Activated CD8-positive, alpha-beta T cell treated with anti-CD3 and anti-CD28 coated beads, Interleukin-2, amount 10 ng/mL, durations not matched to agents 7 days and 5 days (primary cell): ENCODE measurements around the gene TLCD4. TPM values are rescaled to one million over a fixed set of nuclear protein-coding genes. Genes with fewer than 3 reads are reported as not detected.
A peak's percentile ranks its signal among the peaks of the same experiment; 100 is the strongest.

ENCODE experiments used
- ATAC-seq: fragments of 150-1000 bp; cut with Tn5 transposase; one replicate; pipeline ENCODE4 v1.10.0; 2021; ENCODE audit warnings: moderate library complexity
- CTCF ChIA-PET: fragments of 350-600 bp; sonication (Branson Sonifier 250); formaldehyde crosslinking; loops from one replicate; lab custom pipeline; 2021; ENCODE audit warnings: antibody characterized with exemption; lab: Charles Lee
- POLR2A ChIA-PET: fragments of 350-600 bp; sonication (Branson Sonifier 250); formaldehyde crosslinking; loops from one replicate; lab custom pipeline; 2021; ENCODE audit warnings: antibody characterized with exemption; lab: Charles Lee
- DNase-seq: peaks from one replicate; pipeline ENCODE4 v3.0.0-alpha.2; 2020
- H3K27ac Mint-ChIP-seq: one replicate; pipeline ENCODE4 v1.8.0; 2021; ENCODE audit warnings: mild to moderate bottlenecking, mixed read lengths
- H3K27me3 Mint-ChIP-seq: one replicate; pipeline ENCODE4 v1.8.0; 2021; ENCODE audit warnings: low read depth, mixed read lengths
- H3K36me3 Mint-ChIP-seq: one replicate; pipeline ENCODE4 v1.8.0; 2021; ENCODE audit warnings: low read depth, mixed read lengths
- H3K4me1 Mint-ChIP-seq: one replicate; pipeline ENCODE4 v1.8.0; 2021; ENCODE audit warnings: low read depth, mixed read lengths
- H3K4me3 Mint-ChIP-seq: one replicate; pipeline ENCODE4 v1.8.0; 2021; ENCODE audit warnings: mild to moderate bottlenecking, mixed read lengths
- H3K9me3 Mint-ChIP-seq: one replicate; pipeline ENCODE4 v1.8.0; 2022; ENCODE audit warnings: mixed read lengths; ENCODE audit not compliant: insufficient read depth
- total RNA-seq, 2 experiments: library from RNA; stranded (reverse); gene quantifications; one replicate each; pipeline ENCODE4 v1.2.3, GENCODE V29; 2021

The TLCD4 gene, protein sequence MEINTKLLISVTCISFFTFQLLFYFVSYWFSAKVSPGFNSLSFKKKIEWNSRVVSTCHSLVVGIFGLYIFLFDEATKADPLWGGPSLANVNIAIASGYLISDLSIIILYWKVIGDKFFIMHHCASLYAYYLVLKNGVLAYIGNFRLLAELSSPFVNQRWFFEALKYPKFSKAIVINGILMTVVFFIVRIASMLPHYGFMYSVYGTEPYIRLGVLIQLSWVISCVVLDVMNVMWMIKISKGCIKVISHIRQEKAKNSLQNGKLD
- total RNA-seq: not detected

DNA sequence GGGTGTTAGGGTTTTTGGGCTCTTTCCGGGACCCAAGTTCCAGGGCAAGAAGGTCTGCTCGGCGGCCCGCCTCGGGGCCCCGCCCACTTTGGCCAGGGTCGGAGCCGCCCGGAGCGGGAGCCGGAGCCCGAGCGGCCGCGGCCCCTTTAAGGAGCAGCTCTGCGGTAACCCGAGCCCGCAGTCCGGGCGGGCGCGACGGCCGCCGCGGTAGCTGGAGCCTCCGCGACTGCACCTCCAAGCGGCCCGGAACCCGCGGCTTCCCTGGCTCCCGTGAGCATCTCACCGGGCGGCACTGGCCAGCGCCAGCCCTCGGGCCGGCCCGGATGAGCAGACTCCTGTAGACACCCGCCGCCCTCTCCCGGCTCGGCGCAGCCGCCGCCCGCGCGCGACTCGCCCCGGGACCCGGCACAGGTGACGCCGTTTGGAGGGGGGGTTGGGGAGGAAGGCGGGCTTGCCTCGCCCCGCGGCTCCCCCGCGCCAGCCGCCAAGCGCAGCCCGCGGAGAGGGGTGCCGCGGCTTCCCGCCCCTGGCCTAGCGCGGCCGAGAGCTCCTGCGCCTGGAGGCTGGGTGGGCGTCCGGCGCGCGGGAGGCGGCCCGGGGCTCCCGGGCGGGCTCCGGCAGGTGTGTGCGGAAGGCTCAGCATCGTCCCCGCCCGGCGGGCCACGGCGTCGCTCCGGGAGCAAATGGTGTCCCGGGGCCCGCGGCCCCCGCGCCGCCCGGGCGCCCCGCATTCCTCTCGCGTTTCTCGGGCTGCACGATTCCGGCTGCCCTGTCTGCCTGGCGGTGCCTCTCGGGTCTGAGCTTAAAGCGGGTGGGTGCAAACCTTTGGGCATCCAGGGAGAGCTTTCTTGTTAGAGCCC is at the start of gene TLCD4:
TLCD4 (plus strand) TSS at position 149 of the 860 bp plus-strand sequence. CDS start 26,547 bp downstream, outside the sequence.
- ATAC-seq (peak; percentile 77), DNase-seq (peak; percentile 28)
- no peaks in the 10 kb centered on the region for H3K9me3 Mint-ChIP-seq
- peak within 1 kb of the TSS; percentile 72 for H3K4me3 Mint-ChIP-seq
- ChIA-PET POLR2A (interaction anchor here (0.9 kb wide), 1 partner anchor 116 kb away, joined by 3 read pairs; the partner anchor contains the start of gene RWDD3), CTCF (interaction anchor here (0.6 to 4.8 kb wide), 3 partner anchors 33 to 263 kb away, joined by 3 to 18 read pairs (median 3); no protein-coding TSS in a partner anchor)
- H3K27ac Mint-ChIP-seq: no peak within 1 kb of the TSS
- no peaks in the 10 kb centered on the region for H3K36me3 Mint-ChIP-seq
- H3K27me3 Mint-ChIP-seq: peaks cover 48% of the 10 kb centered on the region
- H3K4me1 Mint-ChIP-seq: peaks cover 3% of the 10 kb centered on the region

GRCh38 chr1:95067568-95067967 is 49.6 kb upstream of the TLCD4 start:
- ChIA-PET POLR2A (no interaction called here), CTCF (interaction anchor here (1.0 to 1.4 kb wide), 2 partner anchors 17 to 213 kb away, joined by 4 read pairs; no protein-coding TSS in a partner anchor)
- DNase-seq (no peak), ATAC-seq (no peak)
- H3K4me3 Mint-ChIP-seq: no peak overlapping the region
- no peaks in the 10 kb centered on the region for H3K9me3 Mint-ChIP-seq
- H3K27ac Mint-ChIP-seq: no peak overlapping the region
- H3K27me3 Mint-ChIP-seq: no peaks in the 10 kb centered on the region
- peaks cover 10% of the 10 kb centered on the region for H3K4me1 Mint-ChIP-seq
- peaks cover 2% of the 10 kb centered on the region for H3K36me3 Mint-ChIP-seq

DNA sequence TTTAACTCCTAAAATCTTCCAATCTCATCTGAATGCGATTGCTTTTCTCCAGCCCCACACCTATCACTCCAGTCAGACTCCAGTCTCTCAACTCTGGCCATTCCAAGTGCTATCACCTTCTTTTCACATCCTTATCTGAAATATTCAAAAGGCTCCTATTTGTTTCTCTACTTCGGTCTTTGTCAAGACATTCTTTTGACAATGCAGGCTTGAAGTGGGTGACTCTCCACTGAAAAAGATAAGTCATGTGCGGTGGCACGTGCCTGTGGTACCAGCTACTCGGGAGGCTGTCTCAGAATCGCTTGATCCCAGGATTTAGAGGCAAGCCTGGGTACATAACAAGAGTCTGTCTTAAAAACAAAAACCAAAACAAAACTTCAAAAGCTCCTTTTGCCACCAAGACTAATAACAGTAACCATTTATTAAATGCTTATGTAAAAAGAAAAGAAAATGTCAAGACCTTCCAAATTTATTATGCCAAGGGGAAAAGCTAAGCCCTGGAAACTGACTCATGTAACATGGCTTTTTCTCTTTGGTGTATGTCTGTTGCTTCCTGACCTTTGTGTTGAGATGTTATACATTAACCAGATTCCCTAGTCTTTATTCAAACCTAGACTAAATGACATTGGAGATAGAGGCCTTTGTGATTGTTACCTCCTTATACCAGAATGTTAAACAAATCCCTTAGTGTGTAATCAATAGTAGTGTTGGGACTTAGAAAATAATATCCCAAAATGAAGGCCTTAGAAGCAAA is 48.0 kb upstream of the TLCD4 start:
- ChIA-PET CTCF (interaction anchor here (0.8 to 0.9 kb wide), 2 partner anchors 26 to 215 kb away, joined by 3 read pairs; no protein-coding TSS in a partner anchor), POLR2A (no interaction called here)
- ATAC-seq (no peak), DNase-seq (no peak)
- Mint-ChIP-seq H3K27ac (no peak overlapping the region), H3K27me3 (no peaks in the 10 kb centered on the region), H3K4me1 (peaks cover 14% of the 10 kb centered on the region), H3K9me3 (no peaks in the 10 kb centered on the region), H3K4me3 (no peak overlapping the region), H3K36me3 (no peaks in the 10 kb centered on the region)

DNA sequence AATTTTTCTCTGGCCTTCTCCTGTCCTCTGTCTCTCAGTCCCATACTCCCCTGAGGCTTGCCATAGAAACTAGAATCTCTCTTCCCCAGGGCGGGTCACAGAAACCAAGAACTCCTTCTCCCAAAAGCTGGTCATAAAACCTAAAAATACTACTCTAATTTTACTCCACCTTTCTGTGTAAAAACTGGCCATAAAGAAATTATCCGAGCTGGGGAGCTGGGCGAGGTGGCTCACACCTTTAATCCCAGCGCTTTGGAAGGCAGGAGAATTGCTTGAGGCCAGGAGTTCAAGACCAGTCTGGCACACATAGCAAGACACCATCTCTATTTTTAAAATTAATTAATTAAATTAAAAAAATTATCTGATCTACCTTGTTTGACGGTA is 47.5 kb upstream of the TLCD4 start:
- ChIA-PET CTCF (no interaction called here), POLR2A (no interaction called here)
- Mint-ChIP-seq H3K27ac (no peak overlapping the region), H3K9me3 (no peaks in the 10 kb centered on the region), H3K4me3 (no peak overlapping the region), H3K36me3 (no peaks in the 10 kb centered on the region), H3K27me3 (no peaks in the 10 kb centered on the region), H3K4me1 (peaks cover 14% of the 10 kb centered on the region)
- no peak for ATAC-seq
- no peak for DNase-seq

DNA sequence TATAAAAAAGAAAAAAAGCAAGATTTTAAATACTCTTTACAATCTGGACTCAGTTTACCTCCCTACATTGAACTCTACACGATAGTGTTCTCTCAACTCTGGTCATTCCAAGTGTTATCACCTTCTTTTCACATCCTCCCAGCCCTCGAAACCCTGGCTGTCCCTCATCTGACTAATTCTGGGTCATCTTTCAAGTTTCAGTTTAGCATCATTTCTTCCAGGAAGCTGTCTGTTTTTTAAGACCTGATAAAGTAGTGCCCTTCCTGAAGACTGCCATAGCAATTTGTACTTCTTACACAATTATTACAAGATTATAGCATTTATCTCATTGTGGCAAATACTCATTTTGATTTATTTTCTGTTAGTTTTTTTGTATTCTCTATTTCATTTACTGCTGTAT is 45.6 kb upstream of the TLCD4 start:
- Mint-ChIP-seq H3K4me3 (peak overlapping the region; percentile 96), H3K27me3 (no peaks in the 10 kb centered on the region), H3K36me3 (no peaks in the 10 kb centered on the region), H3K27ac (no peak overlapping the region), H3K4me1 (peaks cover 14% of the 10 kb centered on the region), H3K9me3 (no peaks in the 10 kb centered on the region)
- ChIA-PET CTCF (interaction anchor here (3.0 kb wide), 1 partner anchor 13 kb away, joined by 22 read pairs; no protein-coding TSS in a partner anchor), POLR2A (interaction anchor here (2.6 kb wide), 1 partner anchor 162 kb away, joined by 9 read pairs; the partner anchor contains the start of gene RWDD3)
- no peak for ATAC-seq
- no peak for DNase-seq

DNA sequence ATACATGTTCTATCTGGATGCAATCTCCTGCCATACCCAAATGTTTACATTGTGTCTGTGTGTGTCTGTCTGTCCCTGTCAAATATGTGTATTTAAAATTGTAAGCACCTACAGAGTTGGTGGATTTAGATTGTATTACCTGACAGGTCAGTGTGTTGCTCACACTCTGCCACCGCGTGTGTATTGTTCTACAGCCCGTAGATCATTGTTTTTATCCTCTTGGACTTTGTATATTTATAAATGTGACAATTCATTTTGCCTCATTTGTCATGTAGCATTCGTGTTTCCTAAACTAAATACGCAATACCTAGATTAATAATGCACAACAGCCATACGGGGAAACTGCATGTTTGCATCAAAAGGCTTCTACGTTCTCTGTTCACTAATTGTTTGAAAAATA is 45.0 kb upstream of the TLCD4 start:
- Mint-ChIP-seq H3K4me3 (peak overlapping the region; percentile 96), H3K9me3 (no peaks in the 10 kb centered on the region), H3K27me3 (no peaks in the 10 kb centered on the region), H3K36me3 (no peaks in the 10 kb centered on the region), H3K27ac (peak overlapping the region; percentile 95), H3K4me1 (peaks cover 14% of the 10 kb centered on the region)
- ChIA-PET CTCF (interaction anchor here (1.3 to 3.0 kb wide), 3 partner anchors 13 to 218 kb away, joined by 7 to 22 read pairs (median 8); no protein-coding TSS in a partner anchor), POLR2A (interaction anchor here (2.6 kb wide), 1 partner anchor 162 kb away, joined by 9 read pairs; the partner anchor contains the start of gene RWDD3)
- DNase-seq: no peak
- no peak for ATAC-seq

GRCh38 chr1:95072532-95073419 is 44.4 kb upstream of the TLCD4 start, which contains the start of gene ALG14:
ALG14 (minus strand) TSS chr1:95072951; CDS start chr1:95072898, 53 bp downstream.
- Mint-ChIP-seq H3K27me3 (no peaks in the 10 kb centered on the region), H3K36me3 (no peaks in the 10 kb centered on the region), H3K4me3 (peak within 1 kb of the TSS; percentile 96), H3K9me3 (no peaks in the 10 kb centered on the region), H3K27ac (peak within 1 kb of the TSS; percentile 95), H3K4me1 (peaks cover 14% of the 10 kb centered on the region)
- POLR2A ChIA-PET: interaction anchor here (2.6 kb wide), 1 partner anchor 161 kb away, joined by 9 read pairs; the partner anchor contains the start of gene RWDD3
- ATAC-seq (peak; percentile 98), DNase-seq (peak; percentile 95)
- CTCF ChIA-PET: interaction anchor here (1.0 to 3.0 kb wide), 5 partner anchors 12 to 270 kb away, joined by 3 to 22 read pairs (median 8); partner anchors contain the start of gene RWDD3

- Mint-ChIP-seq H3K27ac (peak overlapping the region; percentile 95), H3K9me3 (no peaks in the 10 kb centered on the region), H3K4me3 (peak overlapping the region; percentile 96), H3K27me3 (no peaks in the 10 kb centered on the region), H3K4me1 (peaks cover 14% of the 10 kb centered on the region), H3K36me3 (no peaks in the 10 kb centered on the region)
- ChIA-PET CTCF (interaction anchor here (1.0 to 3.0 kb wide), 5 partner anchors 11 to 271 kb away, joined by 3 to 22 read pairs (median 8); partner anchors contain the start of gene RWDD3), POLR2A (interaction anchor here (0.7 to 2.6 kb wide), 2 partner anchors 11 to 160 kb away, joined by 3 to 9 read pairs; partner anchors contain the start of gene RWDD3)
- DNase-seq: peak; percentile 22
- ATAC-seq: no peak
These were observed 43.7 kb upstream of the TLCD4 start for GRCh38 chr1:95073446-95073845.

GRCh38 chr1:95076034-95076433 is 41.1 kb upstream of the TLCD4 start:
- H3K9me3 Mint-ChIP-seq: no peaks in the 10 kb centered on the region
- H3K36me3 Mint-ChIP-seq: no peaks in the 10 kb centered on the region
- H3K27ac Mint-ChIP-seq: no peak overlapping the region
- no peaks in the 10 kb centered on the region for H3K27me3 Mint-ChIP-seq
- ATAC-seq (no peak), DNase-seq (no peak)
- peaks cover 14% of the 10 kb centered on the region for H3K4me1 Mint-ChIP-seq
- CTCF ChIA-PET: interaction anchor here (0.8 to 2.1 kb wide), 5 partner anchors 8 to 222 kb away, joined by 3 to 10 read pairs (median 7); partner anchors contain the start of gene RWDD3
- POLR2A ChIA-PET: interaction anchor here (0.6 kb wide), 1 partner anchor 598 kb away, joined by 3 read pairs; no protein-coding TSS in a partner anchor
- H3K4me3 Mint-ChIP-seq: no peak overlapping the region

DNA sequence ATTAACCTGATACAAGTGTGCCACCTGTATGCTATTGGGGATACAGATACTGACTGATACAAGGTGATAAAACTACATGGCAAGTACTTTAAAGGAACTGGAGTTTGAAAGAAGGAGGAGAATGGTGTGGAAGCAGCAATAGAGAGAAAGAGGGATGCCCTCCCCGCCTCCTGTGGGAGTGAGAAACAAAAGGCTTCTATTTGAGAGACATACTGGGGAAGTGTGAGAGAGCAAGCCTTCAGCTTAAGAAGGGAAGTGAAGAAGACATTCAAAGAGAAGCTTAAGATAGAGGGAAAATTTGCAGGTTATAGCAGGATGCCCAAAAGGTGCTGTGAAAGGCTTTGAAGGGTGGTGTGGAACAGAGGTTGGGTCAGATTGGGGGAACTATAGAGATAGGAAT is 36.7 kb upstream of the TLCD4 start:
- CTCF ChIA-PET: interaction anchor here (1.3 to 1.6 kb wide), 2 partner anchors 37 to 153 kb away, joined by 4 to 7 read pairs; partner anchors contain the start of gene RWDD3
- Mint-ChIP-seq H3K27ac (no peak overlapping the region), H3K4me3 (no peak overlapping the region), H3K27me3 (peaks cover 5% of the 10 kb centered on the region), H3K9me3 (no peaks in the 10 kb centered on the region), H3K36me3 (no peaks in the 10 kb centered on the region), H3K4me1 (peaks cover 4% of the 10 kb centered on the region)
- ATAC-seq: no peak
- DNase-seq: no peak
- POLR2A ChIA-PET: no interaction called here
